Suprapubic skin (tissue), 4 donors: ENCODE results near the gene DNAH2. TPM values are rescaled to one million over a fixed set of nuclear protein-coding genes. Genes with fewer than 3 reads are reported as not detected.
A peak's percentile ranks its signal among the peaks of the same experiment; 100 is the strongest.
"Not testable (repeated sequence)": the region's sequence is repeated elsewhere in the genome, so short reads cannot be mapped to it uniquely, and the experiment has no call there.

Source experiments
- DNase-seq, 2 donors: peaks; one replicate each; pipeline ENCODE4 v3.0.0-alpha.2; 2019; ENCODE audit warnings: low spot score in 2 of 2
- H3K27ac ChIP-seq: fragments of 200-600 bp; sonication (generic); one replicate; pipeline ENCODE4 v1.5.1; 2019
- H3K27me3 ChIP-seq: fragments of 200-600 bp; sonication (generic); one replicate; pipeline ENCODE4 v1.5.1; 2019
- H3K36me3 ChIP-seq: fragments of 200-600 bp; sonication (generic); one replicate; pipeline ENCODE4 v1.5.1; 2019
- H3K4me1 ChIP-seq: fragments of 200-600 bp; sonication (generic); one replicate; pipeline ENCODE4 v1.5.1; 2019
- H3K4me3 ChIP-seq: fragments of 200-600 bp; sonication (generic); one replicate; pipeline ENCODE4 v1.5.1; 2019; ENCODE audit warnings: mild to moderate bottlenecking
- H3K9me3 ChIP-seq: fragments of 200-600 bp; sonication (generic); one replicate; pipeline ENCODE4 v1.5.1; 2019
- CTCF ChIP-seq, 2 donors: fragments of 200-600 bp in 1 of 2; fragments of 450-650 bp in 1 of 2; sonication (generic) in 1 of 2; IDR thresholded peaks; one replicate each; pipeline ENCODE4 v1.5.1; 2016 to 2019; ENCODE audit warnings: antibody characterized with exemption in 2 of 2, mild to moderate bottlenecking in 1 of 2, moderate library complexity in 1 of 2
- EP300 ChIP-seq: sonication (generic); formaldehyde crosslinking; IDR thresholded peaks from one replicate; pipeline ENCODE4 v1.6.1; 2017; ENCODE audit warnings: antibody characterized with exemption
- POLR2A ChIP-seq, 2 donors: fragments of 450-650 bp; IDR thresholded peaks; one replicate each; pipeline ENCODE4 v1.6.1; 2017; ENCODE audit warnings: antibody characterized with exemption in 2 of 2, mild to moderate bottlenecking in 2 of 2, moderate library complexity in 2 of 2
- POLR2AphosphoS5 ChIP-seq, 3 donors: sonication (generic); formaldehyde crosslinking; IDR thresholded peaks; one replicate each; pipeline ENCODE4 v1.6.1; 2017; ENCODE audit warnings: antibody characterized with exemption in 3 of 3
- WGBS: methylation state at CpG from one replicate; pipeline ENCODE4 v1.1.5; 2018; 5-methylcytosine and 5-hydroxymethylcytosine counted together
- total RNA-seq, 4 donors: library from RNA; depleted of rRNA; stranded (reverse); fragments of >200 nt; gene quantifications; one replicate each; pipeline ENCODE4 v1.1.0, GENCODE V29; 2016

Gene DNAH2
- total RNA-seq, 4 donors from 2014 or later = 0.08 to 0.19 TPM; not detected in 2

GRCh38 chr17:7857713-7858521 is 140.4 kb downstream of the DNAH2 start, which contains the start of gene CYB5D1:
Gene CYB5D1 (plus strand): TSS chr17:7858003. CDS start chr17:7858135, 132 bp downstream.
- Histone ChIP-seq H3K9me3 (no peaks in the 10 kb centered on the region), H3K4me3 (peak within 1 kb of the TSS; percentile 71), H3K27me3 (no peaks in the 10 kb centered on the region), H3K27ac (peak within 1 kb of the TSS; percentile 93), H3K36me3 (peaks cover 11% of the 10 kb centered on the region), H3K4me1 (peaks cover 43% of the 10 kb centered on the region)
- peak; percentile 96 for DNase-seq
- TF ChIP-seq EP300 (no peak), POLR2A (IDR thresholded peaks at IDR 0.05) (peak in 1 of 2 donors; percentile 29), CTCF (IDR thresholded peaks at IDR 0.05) (no peak), POLR2AphosphoS5 (IDR thresholded peaks at IDR 0.05) (peak in 2 of 3 donors; percentile 15 to 88)
- under 1% methylated on average over 40 of the region's 48 CpGs for WGBS

DNA sequence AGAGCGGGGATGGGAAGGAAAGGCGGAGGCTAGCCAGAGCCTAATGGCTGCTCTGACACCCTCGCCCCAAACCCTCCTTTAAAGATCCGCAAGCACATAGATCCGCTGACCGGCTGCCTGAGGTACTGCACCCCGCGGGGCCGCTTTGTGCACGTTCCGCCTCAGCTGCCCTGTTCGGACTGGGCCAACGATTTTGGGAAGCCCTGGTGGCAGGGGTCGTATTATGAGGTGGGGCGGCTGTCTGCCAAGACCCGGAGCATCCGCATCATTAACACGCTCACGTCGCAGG is 140.9 kb downstream of the DNAH2 start:
- WGBS = 21% methylated on average over 14 of the region's 20 CpGs
- Histone ChIP-seq H3K4me3 (peak overlapping the region; percentile 71), H3K9me3 (no peaks in the 10 kb centered on the region), H3K4me1 (peaks cover 43% of the 10 kb centered on the region), H3K27me3 (no peaks in the 10 kb centered on the region), H3K36me3 (peaks cover 6% of the 10 kb centered on the region), H3K27ac (peak overlapping the region; percentile 93)
- peak; percentile 18 to 53 for TF ChIP-seq CTCF (IDR thresholded peaks at IDR 0.05)
- no peak for TF ChIP-seq POLR2A (IDR thresholded peaks at IDR 0.05)
- TF ChIP-seq POLR2AphosphoS5 (IDR thresholded peaks at IDR 0.05) = no peak
- no peak for TF ChIP-seq EP300
- peak; percentile 82 to 83 for DNase-seq

DNA sequence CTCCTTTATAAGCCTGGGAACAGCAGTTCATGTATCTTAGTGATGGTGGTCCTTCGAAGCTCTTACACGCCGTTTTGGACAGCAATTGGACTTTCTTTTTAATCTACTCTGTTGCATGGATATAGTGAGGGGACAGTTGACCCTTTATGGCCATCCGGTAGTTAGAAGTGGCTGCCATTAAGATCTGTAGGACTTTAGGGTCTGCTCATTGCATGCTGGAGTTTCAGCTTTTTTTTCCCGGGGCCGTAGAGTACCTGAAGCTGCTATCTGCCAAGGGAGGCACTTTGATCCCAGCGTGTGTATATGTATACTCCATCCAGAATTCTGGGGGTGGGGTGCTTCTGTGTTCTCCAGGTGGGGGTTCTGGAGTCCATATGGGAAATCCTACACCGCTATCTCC is 141.5 kb downstream of the DNAH2 start:
- Histone ChIP-seq H3K27ac (no peak overlapping the region), H3K4me1 (peaks cover 41% of the 10 kb centered on the region), H3K27me3 (no peaks in the 10 kb centered on the region), H3K9me3 (no peaks in the 10 kb centered on the region), H3K4me3 (peak overlapping the region; percentile 71), H3K36me3 (peaks cover under 1% of the 10 kb centered on the region)
- DNase-seq = no peak
- TF ChIP-seq CTCF (IDR thresholded peaks at IDR 0.05) (no peak), POLR2AphosphoS5 (IDR thresholded peaks at IDR 0.05) (no peak), POLR2A (IDR thresholded peaks at IDR 0.05) (no peak), EP300 (no peak)
- 79% methylated on average over 8 of the region's 8 CpGs for WGBS

- no peak for DNase-seq
- H3K27ac ChIP-seq = no peak overlapping the region
- WGBS = 36% methylated on average over 3 of the region's 3 CpGs
Measured at GRCh38 chr17:7862692-7863437, 145.3 kb downstream of the DNAH2 start.

GRCh38 chr17:7864384-7864783 is 146.8 kb downstream of the DNAH2 start:
- not testable (repeated sequence) for H3K9me3 ChIP-seq, H3K27ac ChIP-seq, H3K27me3 ChIP-seq, H3K4me3 ChIP-seq, DNase-seq, H3K36me3 ChIP-seq
- 52% methylated on average over 5 of the region's 5 CpGs for WGBS
- H3K4me1 ChIP-seq = peaks cover 24% of the 10 kb centered on the region

More at GRCh38 chr17:7862692-7863437, 145.3 kb downstream of the DNAH2 start:
- Histone ChIP-seq H3K4me1 (peaks cover 30% of the 10 kb centered on the region), H3K36me3 (no peaks in the 10 kb centered on the region), H3K27me3 (no peaks in the 10 kb centered on the region), H3K9me3 (no peaks in the 10 kb centered on the region), H3K4me3 (no peak overlapping the region)
- TF ChIP-seq EP300 = no peak
- TF ChIP-seq POLR2A (IDR thresholded peaks at IDR 0.05) = no peak
- no peak for TF ChIP-seq POLR2AphosphoS5 (IDR thresholded peaks at IDR 0.05)
- TF ChIP-seq CTCF (IDR thresholded peaks at IDR 0.05) = peak; percentile 52 to 81
